ENCODE data around the gene ERP44.
"Not testable (repeated sequence)": the region's sequence is repeated elsewhere in the genome, so short reads cannot be mapped to it uniquely, and the experiment has no call there.

Gene ERP44

GRCh38 chr9:100100146-100100667 lies 1.4 kb upstream of the ERP44 start:
- DNase-seq (ENCODE audit: low read depth), result no peak

GRCh38 chr9:100099722-100100042 lies 882 bp upstream of the ERP44 start:
- DNase-seq (ENCODE audit: low read depth), result no peak

DNA sequence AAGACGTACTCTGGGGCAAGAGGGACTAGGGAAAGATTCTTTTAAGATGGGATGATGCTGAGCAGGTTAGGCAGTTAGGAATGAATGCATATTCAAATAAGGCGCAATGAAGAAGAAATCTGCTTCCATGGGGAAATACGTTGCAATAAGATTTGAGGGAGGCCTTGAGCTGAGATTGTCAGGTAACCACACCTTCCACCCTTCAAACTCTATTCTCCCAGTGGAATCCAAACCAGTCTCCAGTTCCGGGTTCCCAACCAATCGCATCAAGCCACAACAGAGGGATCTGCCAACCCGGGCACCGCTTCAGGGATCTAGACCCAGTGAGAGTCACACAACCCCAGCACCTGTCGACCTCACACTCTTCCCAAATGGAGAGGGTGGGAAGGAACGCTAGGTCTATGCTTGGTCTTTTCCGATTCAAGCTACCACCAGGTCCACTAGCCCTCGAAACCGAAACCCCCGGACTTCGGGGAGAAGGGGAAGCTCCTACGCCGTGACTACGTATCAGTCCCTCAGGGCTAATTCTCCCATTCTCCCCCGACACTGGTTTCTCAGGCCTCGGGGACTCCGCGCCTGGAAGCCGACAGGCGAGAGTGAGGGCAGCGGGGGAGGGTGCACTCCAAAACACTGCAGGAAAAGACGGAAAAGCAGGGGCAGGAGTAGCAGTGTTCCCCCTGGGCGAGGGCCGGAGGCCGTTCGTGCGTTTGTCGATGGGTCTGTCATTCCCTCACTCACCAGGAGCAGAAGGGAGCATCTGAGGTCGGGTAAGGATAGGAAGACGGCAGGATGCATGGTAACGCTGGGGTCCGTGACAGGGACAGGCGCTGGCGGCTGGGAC lies 534 bp downstream of the ERP44 start:
- DNase-seq (ENCODE audit: low read depth), result peak; percentile 14

- DNase-seq (ENCODE audit: low read depth), result no peak
Observed at GRCh38 chr9:100096378-100096916, 2.4 kb downstream of the ERP44 start.

DNA sequence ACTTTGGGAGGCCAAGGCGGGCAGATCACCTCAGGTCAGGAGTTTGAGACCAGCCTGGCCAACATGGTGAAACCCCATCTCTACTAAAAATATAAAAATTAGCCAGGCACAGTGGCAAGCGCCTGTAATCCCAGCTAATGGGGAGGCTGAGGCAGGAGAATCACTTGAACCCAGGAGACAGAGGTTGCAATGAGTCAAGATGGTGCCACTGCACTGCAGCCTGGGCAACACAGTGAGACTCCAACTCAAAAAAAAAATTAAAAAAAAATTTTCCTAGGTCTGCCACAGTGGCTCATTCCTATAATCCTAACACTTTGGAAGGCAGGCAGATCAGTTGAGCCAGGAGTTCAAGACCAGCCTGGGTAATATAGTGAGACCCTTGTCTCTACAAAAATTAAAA lies 4.4 kb downstream of the ERP44 start:
- DNase-seq (ENCODE audit: low read depth), result not testable (repeated sequence)

GRCh38 chr9:100092066-100092465 lies 6.7 kb downstream of the ERP44 start:
- no peak for DNase-seq (ENCODE audit: low read depth)

GRCh38 chr9:100091650-100092049 lies 7.2 kb downstream of the ERP44 start:
- no peak for DNase-seq (ENCODE audit: low read depth)

GRCh38 chr9:100090880-100091279 lies 7.9 kb downstream of the ERP44 start:
- no peak for DNase-seq (ENCODE audit: low read depth)

GRCh38 chr9:100088202-100088601 lies 10.6 kb downstream of the ERP44 start:
- no peak for DNase-seq (ENCODE audit: low read depth)

GRCh38 chr9:100087218-100087617 lies 11.6 kb downstream of the ERP44 start:
- DNase-seq (ENCODE audit: low read depth), result no peak

- no peak for DNase-seq (ENCODE audit: low read depth)
Observed at GRCh38 chr9:100086097-100086635, 12.6 kb downstream of the ERP44 start.

DNA sequence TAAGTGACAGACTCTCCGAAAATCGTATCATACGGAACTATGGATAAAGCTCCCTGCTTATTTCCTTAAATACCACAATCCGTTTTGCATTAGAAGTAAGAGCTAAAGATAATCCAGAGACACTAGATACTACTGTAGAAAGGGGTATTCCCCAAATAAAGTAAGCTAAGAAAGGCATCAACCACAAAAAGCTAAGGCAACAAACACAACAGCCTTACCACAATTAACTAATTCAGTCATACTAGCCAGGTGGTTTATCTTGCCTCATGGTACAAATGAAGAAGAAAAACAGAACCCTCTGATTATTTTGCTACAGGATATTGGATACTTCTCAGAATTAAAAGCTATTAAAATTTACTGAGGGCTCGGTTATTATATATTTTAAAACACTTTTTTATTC lies 14.1 kb downstream of the ERP44 start:
- DNase-seq (ENCODE audit: low read depth), result no peak

DNA sequence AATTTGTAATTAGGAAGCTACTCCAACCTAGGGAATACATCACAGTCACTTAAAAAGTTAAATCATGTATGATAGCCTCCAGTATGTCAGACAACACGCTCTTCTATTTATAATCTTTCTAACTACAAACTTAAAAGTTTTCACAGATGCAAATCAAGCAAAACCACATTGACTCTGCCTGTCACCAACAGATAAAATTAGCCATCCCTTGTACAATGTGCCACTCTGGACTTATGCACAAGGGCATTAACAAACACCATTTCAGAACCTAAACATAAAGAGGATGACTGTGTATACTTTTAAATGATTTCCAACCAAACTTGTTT lies 14.7 kb downstream of the ERP44 start:
- DNase-seq (ENCODE audit: low read depth), result no peak

DNA sequence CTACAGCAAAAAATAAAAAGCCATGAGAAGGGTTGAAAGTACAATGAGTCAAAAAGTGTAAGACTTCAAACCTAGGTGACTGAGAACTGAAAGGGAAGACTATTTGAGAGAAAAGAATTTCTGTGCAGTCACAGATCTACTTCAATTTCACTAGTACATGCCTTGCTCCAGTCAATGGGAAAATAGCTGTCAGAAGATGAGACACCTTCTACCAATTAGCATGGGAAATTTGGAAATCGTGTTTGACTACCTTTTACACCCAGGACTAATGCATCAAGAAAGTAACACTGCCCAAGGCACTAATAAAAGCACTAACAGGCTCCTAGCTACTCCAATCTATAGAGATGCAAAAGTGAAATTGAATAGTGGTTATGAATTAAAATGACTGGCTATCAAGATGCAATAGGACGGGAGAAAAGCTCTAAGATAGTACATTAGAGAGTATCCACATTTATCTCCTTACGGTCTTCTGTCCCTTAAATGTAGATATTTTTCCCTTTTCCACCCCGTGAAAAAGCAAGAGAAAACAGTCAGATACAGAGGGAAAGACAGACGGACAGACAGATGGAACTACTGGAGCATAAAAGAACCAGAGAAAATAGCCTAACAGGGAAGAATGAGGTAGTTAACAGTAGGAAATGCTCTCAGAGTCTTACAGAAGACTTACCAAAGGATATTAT lies 15.2 kb downstream of the ERP44 start:
- no peak for DNase-seq (ENCODE audit: low read depth)

DNA sequence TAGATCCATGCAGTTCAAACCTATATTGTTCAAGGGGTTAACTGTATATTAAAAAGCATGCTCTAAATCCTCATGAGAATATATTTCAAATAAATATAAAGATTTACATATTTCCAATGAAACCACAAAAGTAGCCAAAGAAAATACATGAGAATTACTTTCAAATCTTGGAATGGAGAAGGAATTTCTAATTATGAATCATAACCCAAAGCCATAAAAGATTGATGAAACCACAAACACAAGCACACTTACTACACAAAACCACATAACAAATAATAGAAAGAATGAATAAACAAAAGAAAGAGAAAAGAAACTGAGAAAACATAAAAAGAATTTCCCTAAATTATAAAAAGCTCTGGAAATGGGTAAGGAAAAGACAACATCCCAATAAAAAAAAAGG lies 16.0 kb downstream of the ERP44 start:
- no peak for DNase-seq (ENCODE audit: low read depth)

- DNase-seq (ENCODE audit: low read depth), result not testable (repeated sequence)
Observed at GRCh38 chr9:100076256-100076655, 22.5 kb downstream of the ERP44 start.

- no peak for DNase-seq (ENCODE audit: low read depth)
Observed at GRCh38 chr9:100074989-100075388, 23.8 kb downstream of the ERP44 start.

- DNase-seq (ENCODE audit: low read depth), result no peak
Observed at GRCh38 chr9:100074093-100074492, 24.7 kb downstream of the ERP44 start.

DNA sequence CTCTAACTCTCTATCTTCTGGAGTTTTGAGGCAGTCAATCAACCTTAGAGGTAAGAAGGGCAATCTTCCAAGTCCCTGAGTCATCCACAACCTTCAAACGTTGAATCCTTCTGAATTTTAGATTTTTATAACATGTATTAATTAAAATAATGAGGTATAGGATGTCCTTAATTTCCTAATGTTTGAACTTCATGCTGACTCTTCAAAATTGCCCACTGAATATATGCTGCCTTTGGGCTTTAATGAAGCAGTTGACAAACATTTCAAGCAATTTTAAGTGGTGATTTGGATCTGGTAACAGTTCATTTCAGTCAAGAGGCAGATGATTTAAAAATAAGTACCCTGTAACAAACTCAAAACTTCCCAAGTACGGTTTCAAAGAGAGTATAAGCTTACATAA lies 26.0 kb downstream of the ERP44 start:
- DNase-seq (ENCODE audit: low read depth), result no peak

GRCh38 chr9:100071271-100071670 lies 27.5 kb downstream of the ERP44 start:
- DNase-seq (ENCODE audit: low read depth), result no peak

- no peak for DNase-seq (ENCODE audit: low read depth)
Observed at GRCh38 chr9:100070104-100071041, 28.4 kb downstream of the ERP44 start.

DNA sequence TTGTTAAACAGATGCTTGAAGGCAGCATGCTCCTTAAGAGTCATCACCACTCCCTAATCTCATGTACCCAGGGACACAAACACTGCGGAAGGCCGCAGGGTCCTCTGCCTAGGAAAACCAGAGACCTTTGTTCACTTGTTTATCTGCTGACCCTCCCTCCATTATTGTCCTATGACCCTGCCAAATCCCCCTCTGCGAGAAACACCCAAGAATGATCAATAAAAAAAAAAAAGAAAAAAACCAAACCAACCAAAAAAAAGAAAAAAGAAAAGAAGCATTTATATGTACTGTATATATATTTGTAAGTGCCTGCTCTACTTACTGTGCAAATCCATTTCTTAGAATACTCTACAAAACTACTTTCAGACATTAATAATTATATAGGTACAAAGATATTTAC lies 29.7 kb downstream of the ERP44 start:
- not testable (repeated sequence) for DNase-seq (ENCODE audit: low read depth)

All from T follicular helper cell (primary cell).